NT2/D1 (cell line): ENCODE measurements around the gene TNK1.

Experiments used
- SUZ12 ChIP-seq: IDR thresholded peaks from 2 replicates; pipeline ENCODE4 v1.6.1; 2011; ENCODE audit not compliant: insufficient read length, insufficient read depth; ENCODE audit errors: extremely low read depth
- ZNF274 ChIP-seq: IDR thresholded peaks from 2 replicates; pipeline ENCODE4 v1.6.1; 2011; ENCODE audit warnings: mild to moderate bottlenecking, low read depth, low read length

DNA sequence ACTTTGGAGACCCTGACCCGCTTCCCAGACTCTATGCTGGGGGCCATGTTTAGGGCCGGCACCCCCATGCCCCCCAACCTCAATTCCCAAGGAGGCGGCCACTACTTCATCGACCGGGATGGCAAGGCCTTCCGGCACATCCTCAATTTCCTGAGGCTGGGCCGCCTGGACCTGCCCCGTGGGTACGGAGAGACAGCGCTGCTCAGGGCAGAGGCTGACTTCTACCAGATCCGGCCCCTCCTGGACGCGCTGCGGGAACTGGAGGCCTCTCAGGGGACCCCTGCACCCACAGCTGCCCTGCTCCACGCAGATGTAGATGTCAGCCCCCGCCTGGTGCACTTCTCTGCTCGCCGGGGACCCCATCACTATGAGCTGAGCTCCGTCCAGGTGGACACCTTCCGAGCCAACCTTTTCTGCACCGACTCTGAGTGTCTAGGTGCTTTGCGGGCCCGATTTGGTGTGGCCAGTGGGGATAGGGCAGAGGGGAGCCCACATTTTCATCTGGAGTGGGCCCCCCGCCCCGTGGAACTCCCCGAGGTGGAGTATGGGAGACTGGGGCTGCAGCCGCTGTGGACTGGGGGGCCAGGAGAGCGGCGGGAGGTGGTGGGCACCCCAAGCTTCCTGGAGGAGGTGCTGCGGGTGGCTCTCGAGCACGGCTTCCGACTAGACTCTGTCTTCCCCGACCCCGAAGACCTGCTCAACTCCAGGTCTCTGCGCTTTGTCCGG lies 27.8 kb upstream of the TNK1 start:
- TF ChIP-seq SUZ12 (no peak), ZNF274 (no peak)
